GM10248 (cell line): ENCODE data around the gene AMER3.

Source experiments
- CTCF ChIA-PET: fragments of 300-600 bp; sonication (Branson Sonifier 250); formaldehyde crosslinking; extraction: SDS; loops from one replicate; lab custom pipeline; 2021; ENCODE audit warnings: antibody characterized with exemption; lab: Yijun Ruan, JAX
- POLR2A ChIA-PET: fragments of 350-650 bp; sonication (Branson Sonifier 250); formaldehyde crosslinking; extraction: SDS; loops from one replicate; lab custom pipeline; 2020; ENCODE audit warnings: antibody characterized with exemption; lab: Yijun Ruan, JAX
- DNase-seq: peaks from one replicate; pipeline ENCODE4 v3.0.0; 2012; ENCODE audit errors: extremely low spot score
- TF ChIP-seq, protein P1 (sequence below): IDR thresholded peaks from 2 replicates; pipeline ENCODE4 v1.5.1; 2012; ENCODE audit warnings: mild to moderate bottlenecking, low read depth; ENCODE audit errors: extremely low read depth, missing control alignments, control extremely low read depth

The AMER3 gene

DNA sequence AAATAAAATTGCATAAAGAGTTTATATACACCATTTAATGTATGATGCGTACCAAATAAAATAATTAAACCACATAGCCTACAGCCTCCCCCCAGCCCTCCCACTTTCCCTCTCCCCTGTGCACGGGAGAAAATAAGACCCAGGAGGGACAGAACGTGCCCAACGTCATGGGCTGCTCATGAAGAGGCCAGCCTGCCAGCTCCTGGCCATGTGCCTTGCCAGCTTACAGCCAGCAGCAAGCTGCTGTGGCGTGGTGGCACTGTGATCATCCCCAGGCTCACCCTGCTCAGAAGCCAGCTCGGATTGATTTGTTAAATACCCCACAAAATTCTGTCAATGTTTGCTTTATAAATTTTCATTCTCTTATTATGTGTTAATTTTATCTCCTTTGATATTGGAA, 18.9 kb upstream of the AMER3 start:
- DNase-seq = no peak
- TF ChIP-seq, protein P1, sequence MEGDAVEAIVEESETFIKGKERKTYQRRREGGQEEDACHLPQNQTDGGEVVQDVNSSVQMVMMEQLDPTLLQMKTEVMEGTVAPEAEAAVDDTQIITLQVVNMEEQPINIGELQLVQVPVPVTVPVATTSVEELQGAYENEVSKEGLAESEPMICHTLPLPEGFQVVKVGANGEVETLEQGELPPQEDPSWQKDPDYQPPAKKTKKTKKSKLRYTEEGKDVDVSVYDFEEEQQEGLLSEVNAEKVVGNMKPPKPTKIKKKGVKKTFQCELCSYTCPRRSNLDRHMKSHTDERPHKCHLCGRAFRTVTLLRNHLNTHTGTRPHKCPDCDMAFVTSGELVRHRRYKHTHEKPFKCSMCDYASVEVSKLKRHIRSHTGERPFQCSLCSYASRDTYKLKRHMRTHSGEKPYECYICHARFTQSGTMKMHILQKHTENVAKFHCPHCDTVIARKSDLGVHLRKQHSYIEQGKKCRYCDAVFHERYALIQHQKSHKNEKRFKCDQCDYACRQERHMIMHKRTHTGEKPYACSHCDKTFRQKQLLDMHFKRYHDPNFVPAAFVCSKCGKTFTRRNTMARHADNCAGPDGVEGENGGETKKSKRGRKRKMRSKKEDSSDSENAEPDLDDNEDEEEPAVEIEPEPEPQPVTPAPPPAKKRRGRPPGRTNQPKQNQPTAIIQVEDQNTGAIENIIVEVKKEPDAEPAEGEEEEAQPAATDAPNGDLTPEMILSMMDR = no peak
- POLR2A ChIA-PET = no interaction called here
- CTCF ChIA-PET = no interaction called here

DNA sequence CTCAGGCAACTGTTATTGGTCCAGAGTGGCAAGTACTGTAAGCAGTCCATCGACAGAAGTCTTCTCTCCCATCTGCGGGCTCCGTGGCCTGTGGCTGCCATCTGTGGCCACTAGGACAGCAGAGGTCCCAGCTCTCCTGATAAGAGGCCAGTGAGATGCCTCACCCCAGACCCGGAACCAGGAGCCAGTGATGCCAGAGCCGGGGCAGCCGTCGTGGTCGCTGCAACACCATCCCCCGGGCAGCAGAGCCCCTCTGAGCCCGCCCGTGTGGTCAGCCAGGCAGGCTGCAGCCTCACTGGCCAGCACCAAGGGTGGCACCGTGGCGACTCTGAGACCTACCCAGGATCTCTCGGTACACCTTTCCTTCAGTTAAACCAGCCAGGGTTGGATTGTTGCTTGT, 17.7 kb upstream of the AMER3 start:
- ChIA-PET CTCF (interaction anchor here (2.0 kb wide), 1 partner anchor 9 kb away, joined by 4 read pairs; the partner anchor contains the start of gene GPR148), POLR2A (no interaction called here)
- no peak for DNase-seq
- TF ChIP-seq, protein P1 = no peak

DNA sequence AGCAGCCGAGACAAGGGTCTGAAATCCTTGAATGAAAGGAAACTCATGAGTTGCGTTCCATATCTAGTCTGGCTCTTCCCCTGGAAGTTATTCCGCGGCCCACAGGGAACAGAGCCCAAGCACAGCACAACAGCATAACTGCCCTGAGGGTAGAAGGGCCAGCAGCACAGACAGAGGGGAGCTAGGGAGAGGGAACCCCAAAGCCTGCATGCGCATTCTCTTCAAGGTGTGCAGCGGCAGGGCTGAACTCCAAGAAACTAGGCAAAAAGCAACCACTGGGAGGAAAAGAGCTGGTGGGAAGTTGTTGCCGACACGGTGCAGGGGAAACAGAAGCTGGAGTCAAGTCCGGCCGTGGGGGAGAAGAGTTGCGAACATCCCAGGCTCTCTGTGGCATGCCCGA, 14.7 kb upstream of the AMER3 start:
- DNase-seq = no peak
- ChIA-PET CTCF (interaction anchor here (1.4 kb wide), 1 partner anchor 10 kb away, joined by 3 read pairs; no protein-coding TSS in a partner anchor), POLR2A (no interaction called here)
- TF ChIP-seq, protein P1 = no peak

DNA sequence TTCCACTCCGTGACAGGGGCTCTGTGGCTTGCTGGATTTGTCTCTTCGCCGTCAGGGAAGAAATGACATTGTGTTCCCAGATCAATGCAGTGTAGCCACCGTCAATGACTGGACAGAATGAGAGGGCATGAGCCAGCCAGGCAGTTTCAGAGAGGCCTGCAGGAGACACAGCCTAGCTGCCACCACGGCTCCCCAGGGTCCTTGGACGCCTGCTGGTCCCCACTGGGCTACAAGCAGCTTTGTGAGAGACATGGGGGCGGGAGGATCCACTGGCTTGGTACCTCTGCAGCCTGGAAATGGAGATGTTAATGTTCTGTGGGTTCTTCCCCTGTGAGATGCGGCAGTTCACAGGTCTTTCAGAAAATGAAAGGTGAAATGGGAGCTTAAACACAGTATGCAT, 12.1 kb upstream of the AMER3 start:
- ChIA-PET CTCF (interaction anchor here (1.0 kb wide), 1 partner anchor 15 kb away, joined by 3 read pairs; the partner anchor contains the start of gene GPR148), POLR2A (no interaction called here)
- DNase-seq = no peak
- TF ChIP-seq, protein P1 = no peak

DNA sequence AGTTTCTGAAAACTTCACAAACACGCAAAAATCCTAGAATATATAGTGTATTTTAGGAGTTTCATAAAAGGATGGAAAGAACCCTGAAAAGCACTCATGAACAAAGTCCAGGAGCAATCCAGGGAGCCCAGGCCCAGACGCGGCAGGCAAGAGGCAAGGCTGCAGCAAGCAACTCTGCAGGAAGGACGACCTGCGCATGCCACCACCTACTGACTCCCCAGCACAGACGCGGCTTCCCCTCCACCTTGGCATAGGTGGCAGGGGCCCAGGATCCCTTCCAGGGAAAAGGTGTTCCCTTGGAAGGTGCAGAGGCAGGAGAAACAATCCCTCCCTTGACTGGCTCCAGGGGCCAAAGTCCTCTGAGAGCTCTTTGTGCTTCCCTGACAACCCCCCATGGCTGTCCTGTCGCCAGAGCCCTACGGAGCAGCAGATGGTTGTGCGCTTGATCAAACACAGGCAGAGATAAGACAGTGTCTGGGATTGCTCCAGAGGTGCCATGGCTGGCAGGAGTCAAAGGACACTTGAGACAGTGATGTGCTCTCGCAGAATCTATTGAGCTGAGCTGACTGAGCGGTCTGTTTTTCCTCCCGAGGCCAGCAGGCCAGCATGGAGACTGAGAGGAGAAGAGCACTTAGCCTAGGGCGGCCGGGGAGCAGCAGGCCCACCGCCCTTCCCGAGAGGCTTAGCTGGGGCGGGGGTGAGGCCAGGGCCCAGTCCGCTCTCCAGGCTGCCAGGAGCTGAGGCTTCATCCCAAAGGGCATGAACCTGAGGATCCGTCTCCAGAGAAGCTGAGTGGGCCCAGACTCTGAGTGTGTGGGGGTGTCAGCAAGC, 10.8 kb upstream of the AMER3 start:
- CTCF ChIA-PET = interaction anchor here (0.7 kb wide), 1 partner anchor 15 kb away, joined by 3 read pairs; no protein-coding TSS in a partner anchor

DNA sequence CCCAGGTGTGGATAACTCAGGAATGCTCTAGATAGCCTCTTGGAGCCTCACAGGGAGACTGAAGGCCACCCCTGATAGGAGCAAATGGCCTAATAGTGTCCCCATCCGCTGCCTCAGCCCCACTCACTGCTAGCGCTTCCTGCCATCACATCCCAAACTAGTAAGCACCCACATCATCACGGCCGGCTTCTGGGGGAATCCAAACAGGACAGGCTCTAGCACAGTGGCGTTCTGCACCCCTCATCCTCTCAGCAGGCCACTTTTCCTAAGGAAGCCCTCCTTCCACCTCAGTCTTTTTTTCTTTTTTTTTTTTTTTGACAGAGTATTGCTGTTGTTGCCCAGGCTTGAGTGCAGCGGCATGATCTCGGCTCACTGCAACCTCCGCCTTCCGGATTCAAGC, 6.3 kb upstream of the AMER3 start:
- CTCF ChIA-PET = no interaction called here
- DNase-seq = no peak
- POLR2A ChIA-PET = no interaction called here
- TF ChIP-seq, protein P1 = no peak

More for the DNA sequence above, 10.8 kb upstream of the AMER3 start:
- DNase-seq = no peak
- TF ChIP-seq, protein P1 = no peak
- POLR2A ChIA-PET = no interaction called here
